RKO (cell line): Measurements from ENCODE around the gene WIZ.
"Not testable (repeated sequence)": the region's sequence is repeated elsewhere in the genome, so short reads cannot be mapped to it uniquely, and the experiment has no call there.

Experiments used
- DNase-seq: peaks from one replicate; pipeline ENCODE4 v3.0.0-alpha.2; 2016; ENCODE audit warnings: low spot score

WIZ gene, protein sequence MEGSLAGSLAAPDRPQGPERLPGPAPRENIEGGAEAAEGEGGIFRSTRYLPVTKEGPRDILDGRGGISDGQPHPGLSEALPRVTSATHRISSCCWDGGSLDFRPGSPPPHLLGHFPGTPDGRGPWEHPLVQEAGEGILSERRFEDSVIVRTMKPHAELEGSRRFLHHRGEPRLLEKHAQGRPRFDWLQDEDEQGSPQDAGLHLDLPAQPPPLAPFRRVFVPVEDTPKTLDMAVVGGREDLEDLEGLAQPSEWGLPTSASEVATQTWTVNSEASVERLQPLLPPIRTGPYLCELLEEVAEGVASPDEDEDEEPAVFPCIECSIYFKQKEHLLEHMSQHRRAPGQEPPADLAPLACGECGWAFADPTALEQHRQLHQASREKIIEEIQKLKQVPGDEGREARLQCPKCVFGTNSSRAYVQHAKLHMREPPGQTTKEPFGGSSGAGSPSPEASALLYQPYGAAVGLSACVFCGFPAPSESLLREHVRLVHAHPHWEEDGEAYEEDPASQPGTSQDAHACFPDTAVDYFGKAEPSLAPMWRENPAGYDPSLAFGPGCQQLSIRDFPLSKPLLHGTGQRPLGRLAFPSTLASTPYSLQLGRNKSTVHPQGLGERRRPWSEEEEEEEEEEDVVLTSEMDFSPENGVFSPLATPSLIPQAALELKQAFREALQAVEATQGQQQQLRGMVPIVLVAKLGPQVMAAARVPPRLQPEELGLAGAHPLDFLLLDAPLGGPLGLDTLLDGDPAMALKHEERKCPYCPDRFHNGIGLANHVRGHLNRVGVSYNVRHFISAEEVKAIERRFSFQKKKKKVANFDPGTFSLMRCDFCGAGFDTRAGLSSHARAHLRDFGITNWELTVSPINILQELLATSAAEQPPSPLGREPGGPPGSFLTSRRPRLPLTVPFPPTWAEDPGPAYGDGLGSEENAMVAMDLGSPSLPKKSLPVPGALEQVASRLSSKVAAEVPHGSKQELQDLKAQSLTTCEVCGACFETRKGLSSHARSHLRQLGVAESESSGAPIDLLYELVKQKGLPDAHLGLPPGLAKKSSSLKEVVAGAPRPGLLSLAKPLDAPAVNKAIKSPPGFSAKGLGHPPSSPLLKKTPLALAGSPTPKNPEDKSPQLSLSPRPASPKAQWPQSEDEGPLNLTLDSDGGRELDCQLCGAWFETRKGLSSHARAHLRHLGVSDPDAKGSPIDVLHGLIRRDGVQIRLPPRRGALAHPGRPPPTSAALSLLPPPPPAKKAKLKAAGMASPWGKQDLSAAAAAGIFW (N-terminal part only)

DNA sequence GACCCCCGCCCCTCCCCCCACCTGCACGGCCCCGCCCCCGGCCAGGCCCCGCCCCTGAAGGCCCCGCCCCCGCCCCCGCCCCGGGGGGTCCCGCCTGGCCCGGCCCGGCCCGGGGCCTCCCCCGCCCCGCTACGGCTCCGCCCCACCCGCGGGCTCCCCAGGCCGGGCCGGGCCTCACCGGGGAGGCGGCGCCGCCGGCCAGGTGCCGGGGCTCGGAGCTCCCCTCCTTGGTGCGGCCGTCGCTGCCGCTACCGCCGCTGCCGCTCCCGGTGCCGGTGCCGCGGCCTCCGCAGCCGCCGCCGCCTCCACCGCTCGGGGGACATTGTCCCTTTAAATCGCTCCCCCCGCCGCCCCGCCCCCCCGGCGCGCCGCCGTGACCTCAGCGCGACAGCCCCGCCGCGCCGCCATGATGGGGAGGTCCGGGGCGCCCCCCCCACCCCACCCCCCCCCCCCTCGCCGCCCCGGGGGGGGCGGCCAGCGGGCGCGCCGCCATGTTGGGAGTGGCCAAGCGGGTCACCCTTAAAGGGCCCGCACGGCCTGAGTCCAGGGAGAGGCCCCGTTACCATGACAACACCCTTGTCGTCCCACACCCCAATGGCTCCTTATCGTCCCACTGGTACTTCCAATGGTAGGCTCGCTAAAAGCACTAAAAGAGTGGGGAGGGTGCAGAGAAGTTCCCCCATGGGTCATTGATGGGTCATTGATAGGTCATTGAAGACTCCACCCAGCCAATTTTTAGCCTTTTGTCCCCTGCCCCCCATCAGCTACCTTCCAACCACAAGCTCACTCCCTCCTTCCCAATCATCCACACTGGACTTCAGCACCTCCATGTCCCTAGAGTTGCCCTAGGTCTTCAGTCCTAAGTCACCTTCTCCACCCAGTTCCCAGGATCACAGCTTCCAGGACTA is at the start of gene WIZ:
Gene WIZ (minus strand): TSS at position 337 of the 908 bp plus-strand sequence. CDS start 1,649 bp downstream, outside the sequence.
- peak; percentile 77 for DNase-seq

DNA sequence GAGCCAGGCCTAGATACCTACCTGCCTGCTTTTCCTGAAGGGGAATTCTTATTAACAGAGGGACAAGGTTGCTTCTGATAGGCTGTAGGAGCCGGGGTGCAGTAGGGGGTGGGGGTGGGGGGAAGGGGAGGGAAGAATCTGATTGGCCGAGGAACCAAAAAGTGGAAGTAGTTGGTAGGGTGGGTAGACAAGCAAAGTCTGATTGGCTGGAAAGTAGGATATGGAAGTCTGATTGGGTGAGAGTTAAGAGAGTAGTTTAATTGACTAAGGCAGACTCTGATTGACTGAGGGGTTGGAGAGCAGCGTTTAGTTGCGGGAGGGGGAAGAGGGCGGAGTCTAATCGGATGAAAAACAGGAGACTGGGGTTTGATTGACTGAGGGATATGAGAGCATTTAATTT is 49.2 kb upstream of the WIZ start:
- peak; percentile 41 for DNase-seq

DNA sequence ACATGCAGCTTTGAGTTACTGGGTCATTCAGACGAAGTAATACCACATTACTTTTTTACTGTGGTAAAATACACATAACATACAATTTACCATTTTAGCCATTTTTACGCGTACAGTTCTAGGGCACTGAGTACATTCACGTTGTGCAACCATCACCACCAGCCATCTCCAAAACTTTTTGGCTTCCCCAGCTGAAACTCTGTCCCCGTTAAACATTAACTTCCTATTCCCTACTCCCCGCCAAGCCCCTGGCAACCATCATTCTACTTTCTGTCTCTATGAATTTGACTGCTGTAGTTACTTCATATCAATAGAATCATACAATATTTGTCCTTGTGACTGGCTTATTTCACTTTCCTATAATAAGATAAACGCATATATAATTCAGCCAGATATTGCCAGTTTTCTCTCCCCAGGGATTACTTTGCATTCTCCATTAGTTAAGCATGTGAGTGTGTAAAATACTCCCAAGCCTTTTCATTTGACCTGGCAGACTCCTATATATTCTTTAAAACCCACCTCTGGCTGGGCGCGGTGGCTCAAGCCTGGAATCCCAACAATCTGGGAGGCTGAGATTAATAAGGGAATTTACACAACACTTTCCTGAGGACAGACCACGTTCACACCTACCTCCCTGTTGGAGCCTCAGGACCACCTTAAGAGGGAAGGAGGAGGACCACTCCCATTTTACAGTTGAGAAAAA is 48.6 kb upstream of the WIZ start:
- no peak for DNase-seq

DNA sequence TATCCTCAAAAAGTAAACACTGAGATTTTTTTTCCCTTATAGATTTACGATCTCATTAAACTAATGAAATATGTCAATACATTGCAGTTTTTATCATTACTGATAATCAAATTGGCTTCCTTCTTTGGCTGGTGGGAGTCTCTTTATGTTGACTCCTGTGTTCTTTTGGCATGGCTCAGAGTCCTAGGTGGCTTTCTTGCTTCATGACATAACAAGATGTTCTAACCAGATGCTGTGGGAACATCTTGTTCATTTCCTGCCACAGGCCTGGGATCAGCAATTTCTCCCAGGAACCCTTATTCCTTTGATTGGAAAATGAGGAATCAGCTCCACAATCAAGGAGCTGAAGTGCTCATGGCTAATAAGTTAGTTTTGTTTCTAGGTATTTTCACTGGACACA is 45.4 kb upstream of the WIZ start:
- no peak for DNase-seq

DNA sequence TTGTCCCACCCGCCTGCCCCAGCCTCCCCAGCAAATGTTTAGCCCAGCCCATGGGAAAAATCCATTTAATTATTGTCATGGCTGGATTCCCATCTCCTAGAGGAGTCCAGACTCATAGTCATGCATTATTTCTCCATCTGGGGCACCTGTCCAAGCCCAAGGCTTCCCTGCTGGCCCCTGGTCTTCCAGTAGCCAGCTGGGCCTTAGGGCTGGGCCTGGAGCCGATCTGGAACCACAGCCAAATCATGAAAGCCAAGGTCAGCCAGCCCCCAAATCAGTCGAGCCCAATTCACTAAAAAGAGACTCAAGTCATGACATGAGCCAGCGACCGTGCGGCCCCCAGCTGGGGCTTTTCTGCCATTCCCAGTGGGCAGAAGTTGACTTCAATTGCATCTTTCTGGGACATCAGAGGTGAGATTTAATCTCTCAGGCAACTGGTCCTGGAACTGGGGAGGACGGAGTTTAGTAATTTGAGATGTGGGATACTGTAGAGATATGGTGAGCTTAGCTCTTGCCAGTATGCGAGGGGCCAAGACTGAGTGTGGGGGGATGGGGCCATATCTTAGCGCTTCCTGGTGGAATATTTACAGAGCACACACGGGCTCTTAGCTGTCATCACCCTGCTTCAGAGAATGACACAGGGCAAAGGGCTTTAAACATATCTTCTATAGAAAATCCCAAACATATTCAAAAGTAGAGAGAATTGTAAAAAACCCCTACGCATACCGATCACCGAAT is 38.9 kb upstream of the WIZ start:
- no peak for DNase-seq

DNA sequence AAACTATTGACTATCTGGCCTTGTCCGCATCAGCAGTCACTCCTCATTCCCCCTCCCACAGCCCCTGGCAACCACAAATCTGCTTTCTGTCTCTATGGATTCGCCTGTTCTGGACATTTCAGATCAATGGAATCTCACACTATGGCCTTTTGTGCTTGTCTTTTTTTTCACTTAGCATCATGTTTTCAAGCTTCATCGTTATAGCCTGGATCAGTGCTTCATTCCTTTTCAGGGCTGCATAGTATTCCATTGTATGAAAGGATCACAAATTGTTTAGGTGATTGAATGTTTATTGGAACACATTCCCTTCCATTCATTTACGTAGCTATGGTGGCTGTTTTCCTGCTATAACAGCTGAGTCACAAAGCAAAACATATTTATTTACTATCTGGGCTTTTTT is 37.3 kb upstream of the WIZ start:
- DNase-seq, result no peak

DNA sequence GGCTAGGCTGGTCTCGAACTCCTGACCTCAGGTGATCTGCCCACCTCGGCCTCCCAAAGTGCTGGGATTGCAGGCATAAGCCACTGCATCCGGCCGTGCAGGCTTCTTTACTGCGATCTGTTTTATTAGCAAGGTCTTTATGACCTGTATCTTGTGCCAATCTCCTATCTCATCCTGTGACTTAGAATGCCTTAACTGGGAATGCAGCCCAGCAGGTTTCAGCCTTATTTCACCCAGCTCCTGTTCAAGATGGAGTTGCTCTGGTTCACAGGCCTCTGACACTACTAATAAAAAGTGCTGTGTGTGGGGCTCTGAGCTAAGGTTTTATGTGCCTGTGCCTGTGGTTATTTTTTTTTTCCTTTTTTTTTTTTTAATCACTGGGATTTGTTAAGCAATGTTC is 36.0 kb upstream of the WIZ start:
- DNase-seq, result not testable (repeated sequence)

DNA sequence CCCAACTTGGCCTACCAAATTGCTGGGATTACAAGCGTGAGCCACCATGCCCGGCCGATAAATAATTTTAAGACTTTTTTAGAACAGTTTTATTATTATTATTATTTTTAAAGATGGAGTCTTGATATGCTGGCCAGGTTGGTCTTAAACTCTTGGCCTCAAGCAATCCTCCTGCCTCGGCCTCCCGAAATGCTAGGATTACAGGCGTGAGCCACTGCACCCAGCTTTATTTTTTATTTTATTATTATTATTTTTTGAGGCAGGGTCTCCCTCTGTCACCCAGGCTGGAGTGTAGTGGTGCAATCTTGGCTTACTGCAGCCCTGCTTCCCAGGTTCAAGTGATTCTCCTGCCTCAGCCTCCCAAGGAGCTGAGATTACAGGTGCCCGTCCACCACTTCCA is 31.2 kb upstream of the WIZ start:
- DNase-seq, result not testable (repeated sequence)

DNA sequence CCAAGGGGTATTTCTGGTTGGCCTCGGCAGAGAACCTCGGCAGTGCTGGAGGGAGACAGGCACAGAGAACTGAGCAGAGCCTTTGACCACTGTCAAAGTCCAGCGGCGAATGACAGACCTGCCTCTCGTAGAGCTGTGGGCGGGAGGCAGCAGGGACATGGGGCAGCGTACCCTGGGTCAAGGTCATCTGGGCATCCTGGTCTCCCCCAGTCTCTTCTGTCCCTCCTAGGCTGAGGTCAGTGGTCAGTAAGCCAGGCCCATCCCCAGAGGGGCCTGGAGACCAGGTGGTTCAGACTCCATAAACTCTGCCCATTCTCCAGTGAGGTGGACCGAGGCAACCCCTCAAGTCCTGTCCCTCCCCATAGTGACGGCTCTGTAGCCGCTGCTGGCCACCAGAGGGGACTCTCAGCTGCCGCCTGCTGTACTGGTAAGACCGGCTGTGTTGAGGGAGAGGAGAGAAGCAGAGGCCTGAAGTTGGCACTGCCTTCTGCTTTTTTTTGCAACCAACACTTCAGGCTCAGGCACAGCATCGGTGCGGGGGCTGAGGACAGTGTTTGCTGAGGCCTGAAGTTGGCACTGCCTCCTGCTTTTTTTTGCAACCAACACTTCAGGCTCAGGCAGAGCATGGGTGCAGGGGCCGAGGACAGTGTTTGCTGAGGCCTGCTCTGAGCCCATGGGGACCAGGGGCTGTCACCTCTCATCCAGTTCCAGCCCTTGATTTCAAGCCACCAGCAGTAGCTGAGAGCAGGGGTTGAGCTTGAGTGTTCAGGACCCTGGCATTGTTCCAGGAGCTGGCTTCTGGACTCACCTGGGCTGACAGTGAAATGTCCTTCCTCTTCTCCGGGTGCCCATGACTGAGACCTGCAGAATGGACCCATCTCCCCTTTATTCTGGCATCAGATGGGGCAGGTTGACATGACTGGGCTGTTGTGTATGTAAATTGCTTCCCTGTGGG is 29.9 kb upstream of the WIZ start, which contains the start of gene PGLYRP2:
Gene PGLYRP2 (minus strand): TSS at position 111 of the 955 bp plus-strand sequence. CDS start 130 bp downstream, outside the sequence.
- no peak for DNase-seq

DNA sequence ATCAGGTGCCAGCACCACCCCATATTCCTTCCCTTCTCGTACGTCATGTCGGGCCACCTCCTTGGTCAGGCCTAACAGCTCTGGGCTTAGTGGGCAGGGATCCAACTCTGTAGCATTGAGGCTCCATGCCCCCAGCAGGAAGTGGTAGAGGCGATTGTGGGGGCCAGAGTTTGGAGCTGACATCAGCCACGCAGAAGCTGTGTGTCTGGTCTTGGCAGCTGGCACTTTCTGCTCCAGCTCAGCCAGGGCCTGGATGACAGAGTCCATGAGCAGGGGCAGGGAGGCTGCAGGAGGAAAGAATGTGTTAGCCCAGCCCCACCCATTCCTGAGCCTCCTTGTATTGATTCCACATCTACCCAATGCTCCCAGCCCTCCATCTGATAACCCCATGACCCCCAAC is 26.6 kb upstream of the WIZ start:
- no peak for DNase-seq

DNA sequence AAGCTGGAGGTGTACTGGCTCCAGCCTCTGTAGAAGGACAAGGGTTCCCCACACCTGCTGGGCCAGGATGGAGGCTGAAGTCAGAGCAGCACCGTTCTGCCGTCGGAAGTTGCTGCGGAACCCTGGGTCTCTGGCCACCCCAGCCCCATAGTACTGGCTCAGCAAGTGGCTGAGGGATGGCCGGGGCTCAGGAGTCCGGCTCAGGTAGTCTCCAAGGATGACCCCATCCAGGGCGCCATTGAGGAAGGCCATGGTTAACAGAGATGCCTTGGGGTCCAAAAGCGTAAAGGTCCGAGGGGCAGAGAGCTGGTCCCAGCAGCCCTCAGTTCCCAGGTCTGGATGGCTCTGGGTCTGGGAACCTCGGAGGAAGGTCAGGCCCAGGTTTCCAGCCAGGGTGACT is 25.9 kb upstream of the WIZ start:
- no peak for DNase-seq

DNA sequence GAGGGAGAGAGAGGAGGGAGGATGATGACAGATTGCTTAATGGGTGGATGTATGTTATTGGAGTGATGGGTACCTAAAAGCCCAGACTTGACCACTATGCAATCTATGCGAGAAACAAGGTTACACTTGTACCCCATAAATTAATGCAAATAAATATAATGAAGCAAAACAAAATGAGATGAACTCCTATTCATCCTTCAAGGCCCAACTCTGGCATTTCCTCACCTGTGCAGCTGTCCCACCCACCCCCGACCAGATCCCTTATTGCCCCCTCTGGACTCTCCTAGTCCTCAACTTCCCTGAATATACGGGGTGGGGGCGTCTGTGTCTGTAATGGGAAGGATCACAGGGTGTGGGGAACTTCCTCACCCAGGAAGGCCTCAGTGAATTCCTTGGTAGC is 25.4 kb upstream of the WIZ start:
- DNase-seq, result no peak

DNA sequence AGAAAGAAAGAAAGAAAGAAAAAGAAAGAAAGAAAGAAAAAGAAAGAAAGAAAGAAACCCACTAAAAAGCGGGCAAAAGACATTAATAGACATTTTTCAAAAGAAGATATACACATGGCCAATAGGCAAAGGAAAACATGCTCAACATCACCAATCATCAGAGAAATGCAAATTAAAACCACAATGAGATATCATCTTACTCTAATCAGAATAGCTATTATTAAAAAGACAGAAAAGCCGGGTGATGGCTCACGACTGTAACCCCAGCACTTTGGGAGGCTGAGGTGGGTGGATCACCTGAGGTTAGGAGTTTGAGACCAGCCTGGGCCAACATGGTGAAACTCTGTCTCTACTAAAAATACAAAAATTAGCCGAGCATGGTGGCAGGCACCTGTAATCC is 24.1 kb upstream of the WIZ start:
- not testable (repeated sequence) for DNase-seq

DNA sequence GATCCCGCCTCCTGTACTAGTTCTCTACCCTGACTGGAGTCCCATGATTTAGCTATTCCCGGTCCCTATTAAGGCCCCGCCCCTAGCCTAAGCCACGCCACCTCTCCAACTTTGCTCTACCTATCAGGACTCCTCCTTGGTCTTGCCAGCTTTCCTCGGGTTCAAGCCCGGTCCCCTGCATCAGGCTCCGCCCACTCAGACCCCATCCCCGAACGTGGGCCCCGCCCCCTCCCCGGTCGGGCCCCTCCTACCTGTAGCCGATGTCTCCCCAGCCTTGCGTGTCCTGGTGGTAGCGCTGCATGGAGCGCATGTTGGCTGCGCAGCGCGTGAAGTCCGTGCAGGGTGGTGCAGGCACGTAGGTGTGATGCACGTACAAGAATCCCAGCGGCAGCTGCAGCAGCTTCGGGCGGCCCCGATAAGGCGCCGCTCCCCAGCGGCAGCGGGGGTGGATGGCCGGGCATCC is 21.9 kb upstream of the WIZ start:
- no peak for DNase-seq

DNA sequence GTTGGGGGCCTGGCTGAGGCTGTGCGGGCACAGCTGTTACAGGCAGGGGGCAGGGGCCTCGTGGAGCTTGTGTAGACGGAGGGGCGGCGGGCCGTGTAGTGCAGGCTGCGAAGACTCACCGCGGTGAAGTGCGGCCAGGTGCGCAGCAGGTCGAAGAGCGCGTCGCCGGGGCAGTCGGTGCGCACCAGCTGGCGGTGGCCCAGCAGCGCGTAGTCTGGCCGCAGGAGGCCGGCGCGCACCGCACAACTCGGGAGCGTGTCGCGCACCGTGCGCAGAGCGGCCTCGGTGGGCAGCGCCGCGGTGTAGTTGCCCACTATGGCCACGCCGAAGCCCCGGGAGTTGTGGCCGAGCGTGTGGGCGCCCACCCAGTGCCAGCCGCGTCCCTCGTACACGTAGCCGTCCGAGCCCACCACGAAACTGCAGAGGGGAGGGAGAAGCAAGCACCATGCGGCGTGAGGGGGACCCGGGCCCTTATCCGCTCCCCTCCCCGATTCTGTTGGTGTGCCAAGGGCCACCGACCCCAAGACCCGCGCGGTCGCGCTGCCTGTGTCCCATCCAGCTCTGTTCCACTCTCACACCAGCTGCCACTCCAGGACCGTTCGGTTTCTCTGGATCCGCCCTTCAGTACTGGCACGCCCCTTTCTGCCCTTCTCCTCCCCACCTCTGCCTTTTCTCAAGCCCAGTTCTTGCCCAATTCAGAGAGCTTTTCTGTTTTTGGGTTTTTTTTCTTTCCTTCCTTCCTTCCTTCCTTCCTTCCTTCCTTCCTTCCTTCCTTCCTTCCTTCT is 19.9 kb upstream of the WIZ start:
- no peak for DNase-seq

DNA sequence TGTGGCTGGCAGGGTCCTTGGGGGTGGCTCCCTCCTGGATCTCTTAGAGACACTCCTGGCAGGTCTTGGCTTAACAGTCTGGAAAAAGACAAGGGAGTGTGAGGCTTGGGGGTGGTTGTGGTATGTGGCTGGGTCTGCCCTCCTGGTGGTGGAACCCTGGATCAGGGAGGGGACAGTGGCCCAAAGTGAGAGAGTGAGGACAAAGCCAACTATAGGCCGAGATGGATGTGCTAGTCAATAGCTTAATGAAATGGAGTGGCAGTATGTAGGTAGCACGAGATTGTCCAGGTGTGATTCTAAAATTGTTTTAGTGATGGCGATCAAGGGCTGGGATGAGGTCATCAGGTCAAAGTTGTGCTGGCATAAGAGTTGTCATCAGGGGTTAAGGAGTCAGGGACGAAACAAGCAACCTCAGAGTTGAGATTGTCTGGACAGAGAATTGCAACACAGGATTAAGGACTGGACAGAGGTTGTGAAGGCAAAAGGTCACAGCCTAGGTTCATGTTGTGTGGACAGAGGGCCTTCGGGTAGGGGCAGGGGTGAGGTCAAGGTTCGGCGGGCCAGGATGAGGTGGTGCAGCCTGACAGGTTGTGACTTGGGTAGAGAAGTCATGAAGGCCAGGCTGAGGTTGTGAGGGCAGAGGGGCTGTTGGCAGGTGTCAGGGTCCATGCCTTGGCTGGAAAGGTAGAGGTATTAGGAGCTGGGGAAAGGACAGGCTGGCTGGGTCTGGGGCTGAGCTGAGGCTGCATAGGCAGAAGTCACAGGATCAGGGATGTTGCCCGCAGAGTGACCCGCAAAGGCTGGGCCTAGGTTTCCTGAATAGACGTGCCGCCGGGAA is 19.1 kb upstream of the WIZ start:
- no peak for DNase-seq

DNA sequence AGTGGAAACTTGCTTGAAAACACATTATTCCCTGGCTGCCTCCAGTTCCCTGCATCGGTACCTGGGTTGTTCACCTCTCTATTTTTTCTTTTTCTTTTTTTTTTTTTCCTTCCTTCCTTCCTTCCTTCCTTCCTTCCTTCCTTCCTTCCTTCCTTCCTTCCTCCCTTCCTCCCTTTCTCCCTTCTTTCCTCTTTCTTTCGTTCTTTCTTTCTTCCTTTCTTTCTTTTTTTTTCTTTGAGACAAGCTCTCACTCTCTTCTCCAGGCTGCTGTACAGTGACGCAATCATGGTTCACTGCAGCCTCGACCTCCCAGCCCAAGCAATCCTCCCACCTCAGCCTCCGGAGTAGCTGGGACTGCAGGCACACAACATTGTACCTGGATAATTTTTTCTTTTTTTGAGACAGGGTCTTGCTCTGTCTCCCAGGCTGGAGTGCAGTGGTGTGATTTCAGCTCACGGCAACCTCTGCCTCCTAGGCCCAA is 18.0 kb upstream of the WIZ start:
- DNase-seq, result no peak
